Esophagus squamous epithelium (tissue), 5 donors: ENCODE measurements around the gene CCL21. TPM values are rescaled to one million over a fixed set of nuclear protein-coding genes. Genes with fewer than 3 reads are reported as not detected.

Source experiments
- DNase-seq: peaks from one replicate; lab custom pipeline; 2025; lab: John Stamatoyannopoulos, UW
- H3K27ac ChIP-seq, 4 donors: fragments of 200-600 bp; sonication (generic); one replicate each; pipeline ENCODE4 v1.5.1; 2016 to 2019; ENCODE audit warnings: mild to moderate bottlenecking in 1 of 4
- H3K27me3 ChIP-seq, 4 donors: fragments of 200-600 bp; sonication (generic); 1 replicate in 3 of 4; 2 replicates in 1 of 4; pipeline versions ENCODE4 v1.5.1 to v1.6.0; 2017 to 2021; ENCODE audit warnings: antibody characterized with exemption in 1 of 4
- H3K36me3 ChIP-seq, 3 donors: fragments of 200-600 bp; sonication (generic); one replicate each; pipeline ENCODE4 v1.5.1; 2016 to 2019
- H3K4me1 ChIP-seq, 3 donors: fragments of 200-600 bp; sonication (generic); one replicate each; pipeline ENCODE4 v1.5.1; 2017 to 2019
- H3K4me3 ChIP-seq, 4 donors: fragments of 200-600 bp; sonication (generic); 1 replicate in 3 of 4; 2 replicates in 1 of 4; pipeline ENCODE4 v1.5.1; 2016 to 2019; ENCODE audit warnings: mild to moderate bottlenecking in 2 of 4, moderate library complexity in 1 of 4
- H3K9me3 ChIP-seq, 3 donors: fragments of 200-600 bp; sonication (generic); one replicate each; pipeline ENCODE4 v1.5.1; 2016 to 2019
- POLR2A ChIP-seq, 4 donors: fragments of 450-650 bp; IDR thresholded peaks; one replicate each; pipeline ENCODE4 v1.6.1; 2017; ENCODE audit warnings: antibody characterized with exemption in 4 of 4, mild to moderate bottlenecking in 4 of 4, moderate library complexity in 3 of 4
- WGBS, 2 donors: methylation state at CpG; one replicate each; pipeline ENCODE4 v1.1.5; 2018; 5-methylcytosine and 5-hydroxymethylcytosine counted together
- intact Hi-C: fragments of 100-400 bp; cut with DNase I; formaldehyde crosslinking; loops from one replicate; pipeline ENCODE4 v1.15.0; 2022
- total RNA-seq, 4 donors: library from RNA; depleted of rRNA; stranded (reverse); fragments of >200 nt; gene quantifications; one replicate each; pipeline ENCODE4 v1.1.0, GENCODE V29; 2016
- TF ChIP-seq, protein P1 (sequence below), 6 experiments: fragments of 450-650 bp in 4 of 6; fragments of 200-600 bp in 2 of 6; sonication (generic) in 2 of 6; IDR thresholded peaks; one replicate each; pipeline ENCODE4 v1.5.1; 2016 to 2019; ENCODE audit warnings: antibody characterized with exemption in 6 of 6, mild to moderate bottlenecking in 4 of 6, moderate library complexity in 4 of 6
- donor health status: DM: yes; HTN: yes; CAD: no.

CCL21 gene
- total RNA-seq, 4 donors from 2014 or later, result 3.7 to 181 (median 26.9) TPM

- Histone ChIP-seq H3K27me3 (no peaks in the 10 kb centered on the region), H3K4me3 (no peak overlapping the region), H3K4me1 (peaks cover 0 to 15% (median 0%) of the 10 kb centered on the region in 3 donors), H3K27ac (no peak overlapping the region), H3K36me3 (peaks cover 0 to 11% (median 0%) of the 10 kb centered on the region in 3 donors), H3K9me3 (no peaks in the 10 kb centered on the region)
- intact Hi-C loops, result no loop called here
- WGBS, 2 donors, result 100% methylated on average over 1 of the region's 1 CpG
- TF ChIP-seq, protein P1, sequence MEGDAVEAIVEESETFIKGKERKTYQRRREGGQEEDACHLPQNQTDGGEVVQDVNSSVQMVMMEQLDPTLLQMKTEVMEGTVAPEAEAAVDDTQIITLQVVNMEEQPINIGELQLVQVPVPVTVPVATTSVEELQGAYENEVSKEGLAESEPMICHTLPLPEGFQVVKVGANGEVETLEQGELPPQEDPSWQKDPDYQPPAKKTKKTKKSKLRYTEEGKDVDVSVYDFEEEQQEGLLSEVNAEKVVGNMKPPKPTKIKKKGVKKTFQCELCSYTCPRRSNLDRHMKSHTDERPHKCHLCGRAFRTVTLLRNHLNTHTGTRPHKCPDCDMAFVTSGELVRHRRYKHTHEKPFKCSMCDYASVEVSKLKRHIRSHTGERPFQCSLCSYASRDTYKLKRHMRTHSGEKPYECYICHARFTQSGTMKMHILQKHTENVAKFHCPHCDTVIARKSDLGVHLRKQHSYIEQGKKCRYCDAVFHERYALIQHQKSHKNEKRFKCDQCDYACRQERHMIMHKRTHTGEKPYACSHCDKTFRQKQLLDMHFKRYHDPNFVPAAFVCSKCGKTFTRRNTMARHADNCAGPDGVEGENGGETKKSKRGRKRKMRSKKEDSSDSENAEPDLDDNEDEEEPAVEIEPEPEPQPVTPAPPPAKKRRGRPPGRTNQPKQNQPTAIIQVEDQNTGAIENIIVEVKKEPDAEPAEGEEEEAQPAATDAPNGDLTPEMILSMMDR (IDR thresholded peaks at IDR 0.05), result no peak
- TF ChIP-seq POLR2A (IDR thresholded peaks at IDR 0.05), result no peak
- no peak for DNase-seq
These were observed 38.6 kb downstream of the CCL21 start for GRCh38 chr9:34671307-34671706.

DNA sequence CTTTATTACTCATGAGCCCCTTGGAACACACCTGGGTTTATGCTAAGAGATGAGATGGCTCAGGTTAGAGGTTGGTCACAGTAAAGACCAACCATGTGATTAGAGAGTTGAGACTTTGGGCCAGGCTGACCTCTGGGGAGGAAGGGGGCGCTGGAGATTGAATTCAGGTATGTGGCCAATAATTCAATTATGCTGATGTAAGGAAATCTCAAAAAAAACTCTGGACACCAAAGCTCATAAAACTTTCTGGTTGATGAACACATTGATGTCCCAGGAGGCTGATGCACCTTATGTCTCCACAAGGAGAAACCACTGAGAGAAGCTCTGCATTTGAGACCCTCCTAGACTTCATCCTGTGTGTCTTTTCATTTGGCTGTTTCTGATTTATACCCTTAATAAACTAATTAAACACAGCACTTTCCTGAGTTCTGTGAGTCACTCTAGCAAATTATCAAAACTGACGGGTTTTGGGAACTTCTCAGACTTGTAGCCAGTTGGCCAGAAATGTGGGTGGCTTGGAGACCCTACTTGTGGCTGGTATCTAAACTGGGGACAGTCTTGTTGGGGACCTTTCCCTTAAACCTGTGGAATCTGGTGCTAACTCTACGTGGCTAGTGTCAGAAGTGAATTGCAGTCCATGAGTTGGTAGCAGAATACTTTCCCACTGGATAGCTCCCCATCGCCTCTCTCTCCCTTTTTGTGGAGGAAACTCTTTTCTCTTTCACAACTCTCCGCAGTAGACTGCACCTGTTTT, 40.0 kb downstream of the CCL21 start:
- TF ChIP-seq, protein P1 (IDR thresholded peaks at IDR 0.05), result no peak
- TF ChIP-seq POLR2A (IDR thresholded peaks at IDR 0.05), result no peak
- Histone ChIP-seq H3K4me3 (no peak overlapping the region), H3K4me1 (peaks cover under 1 to 26% (median 1%) of the 10 kb centered on the region in 3 donors), H3K27ac (no peak overlapping the region), H3K36me3 (peaks cover 0 to 11% (median 0%) of the 10 kb centered on the region in 3 donors), H3K27me3 (no peaks in the 10 kb centered on the region), H3K9me3 (no peaks in the 10 kb centered on the region)
- WGBS, 2 donors, result 90 to 94% methylated on average over 5 of the region's 5 CpGs
- DNase-seq, result no peak
- intact Hi-C loops, result no loop called here

DNA sequence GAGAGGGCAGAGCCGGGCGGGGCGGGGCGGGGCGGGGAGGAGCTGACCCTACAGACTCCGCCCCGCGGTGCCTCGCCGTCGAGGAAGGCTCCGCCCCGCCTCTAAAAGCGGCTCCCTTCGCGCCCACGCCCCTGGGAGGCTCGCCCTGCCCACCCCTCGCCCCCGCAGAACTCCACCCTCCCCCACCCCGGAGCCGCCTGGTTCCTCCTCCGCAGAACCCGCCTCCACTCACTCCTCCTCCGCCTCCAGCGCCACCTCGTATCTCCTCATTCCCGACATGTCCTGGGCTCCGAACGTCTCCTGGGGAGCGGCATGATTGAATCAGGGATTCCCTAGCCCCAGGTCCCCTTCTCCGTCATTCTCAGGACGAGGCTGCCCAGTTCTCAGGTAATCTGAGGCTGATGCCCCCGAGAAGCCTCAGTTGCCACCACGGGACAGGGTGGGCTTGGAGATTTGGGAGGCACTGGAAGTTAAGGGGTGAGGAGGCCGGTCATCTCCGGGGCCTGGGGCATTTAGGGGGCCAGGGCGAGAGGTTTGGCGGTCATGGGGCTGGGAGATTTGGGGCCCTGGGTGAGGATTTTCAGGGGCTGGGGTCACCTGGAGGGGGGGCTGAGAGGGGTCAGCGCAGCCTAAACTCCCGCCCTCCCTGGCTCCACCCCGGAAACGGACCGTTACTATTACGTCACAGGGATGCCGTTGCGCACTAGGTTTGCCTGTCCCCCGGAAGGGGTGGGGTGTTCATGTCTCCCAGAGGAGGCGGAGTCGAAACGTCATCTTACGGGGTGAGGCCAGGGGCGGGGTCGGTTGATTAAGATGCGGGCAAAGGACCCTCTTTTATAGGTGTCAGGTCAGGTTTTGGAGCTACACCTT, 44.3 kb downstream of the CCL21 start:
- peak in 2 of 4 donors; percentile 76 to 85 for TF ChIP-seq POLR2A (IDR thresholded peaks at IDR 0.05)
- TF ChIP-seq, protein P1 (IDR thresholded peaks at IDR 0.05), result no peak
- 7 to 12% methylated on average over 6 of the region's 55 CpGs for WGBS, 2 donors
- peaks cover 9 to 58% (median 20%) of the 10 kb centered on the region in 3 donors for H3K4me1 ChIP-seq

GRCh38 chr9:34665067-34665380, 44.9 kb downstream of the CCL21 start:
- H3K9me3 ChIP-seq, result no peaks in the 10 kb centered on the region
- H3K4me1 ChIP-seq, result peaks cover 9 to 62% (median 20%) of the 10 kb centered on the region in 3 donors
- H3K36me3 ChIP-seq, result peaks cover 0 to 24% (median 0%) of the 10 kb centered on the region in 3 donors
- peak overlapping the region; percentile 94 to 99 (median 98) for H3K27ac ChIP-seq
- no peak for DNase-seq
- H3K27me3 ChIP-seq, result no peaks in the 10 kb centered on the region
- intact Hi-C loops, result no loop called here
- 5 to 15% methylated on average over 8 to 10 of the region's 26 CpGs for WGBS, 2 donors
- peak overlapping the region; percentile 49 to 88 (median 72) for H3K4me3 ChIP-seq
- TF ChIP-seq, protein P1 (IDR thresholded peaks at IDR 0.05), result no peak
- TF ChIP-seq POLR2A (IDR thresholded peaks at IDR 0.05), result peak in 1 of 4 donors; percentile 6

More for the DNA sequence above, 44.3 kb downstream of the CCL21 start:
- Histone ChIP-seq H3K4me3 (peak overlapping the region; percentile 49 to 88 (median 72)), H3K27ac (peak overlapping the region; percentile 94 to 99 (median 98)), H3K9me3 (no peaks in the 10 kb centered on the region), H3K36me3 (peaks cover 0 to 20% (median 0%) of the 10 kb centered on the region in 3 donors), H3K27me3 (no peaks in the 10 kb centered on the region)
- peak; percentile 79 for DNase-seq
- intact Hi-C loops, result no loop called here
